KG1 (cell line): Measurements from ENCODE around the gene PIBF1.
"Not testable (repeated sequence)": the region's sequence is repeated elsewhere in the genome, so short reads cannot be mapped to it uniquely, and the experiment has no call there.

Experiments used
- DNase-seq: peaks from one replicate; lab custom pipeline; 2025; lab: John Stamatoyannopoulos, UW

Gene PIBF1

DNA sequence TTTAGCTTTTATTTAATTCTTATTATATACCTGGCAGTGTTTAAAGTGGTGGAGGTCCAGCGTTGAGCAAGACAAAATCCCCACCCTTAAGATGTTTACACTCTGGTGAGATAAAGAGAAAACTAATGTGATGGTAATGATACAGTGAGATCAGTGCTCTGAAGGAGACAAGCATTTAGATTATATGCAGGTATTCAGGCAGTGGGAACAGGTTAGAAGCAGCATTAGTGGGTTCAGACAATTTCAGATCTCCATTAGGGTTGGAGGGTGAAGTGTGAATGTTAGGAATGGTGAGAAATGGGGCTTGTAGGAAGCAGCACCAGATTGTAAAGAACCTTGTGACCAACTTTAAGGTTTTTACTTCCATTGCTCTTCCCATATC is 39.0 kb downstream of the PIBF1 start:
- no peak for DNase-seq

DNA sequence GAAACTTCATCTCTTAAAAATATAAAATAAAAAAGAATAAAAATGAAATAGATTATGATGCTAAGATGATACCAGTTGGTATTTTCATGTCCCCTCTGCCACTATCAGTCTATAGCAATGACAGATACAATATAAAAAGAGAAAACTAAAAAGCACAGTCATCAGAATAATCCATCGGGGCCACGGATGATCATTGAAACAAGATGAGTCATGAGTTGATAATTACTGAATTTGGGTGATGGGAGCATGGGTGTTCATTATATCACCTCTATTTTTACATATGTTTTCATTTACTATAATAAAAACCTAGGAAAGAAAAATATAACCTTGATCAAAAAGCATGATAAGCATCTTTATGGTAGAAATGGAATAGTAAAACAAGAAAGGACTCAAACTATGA is 41.1 kb downstream of the PIBF1 start:
- DNase-seq: no peak

DNA sequence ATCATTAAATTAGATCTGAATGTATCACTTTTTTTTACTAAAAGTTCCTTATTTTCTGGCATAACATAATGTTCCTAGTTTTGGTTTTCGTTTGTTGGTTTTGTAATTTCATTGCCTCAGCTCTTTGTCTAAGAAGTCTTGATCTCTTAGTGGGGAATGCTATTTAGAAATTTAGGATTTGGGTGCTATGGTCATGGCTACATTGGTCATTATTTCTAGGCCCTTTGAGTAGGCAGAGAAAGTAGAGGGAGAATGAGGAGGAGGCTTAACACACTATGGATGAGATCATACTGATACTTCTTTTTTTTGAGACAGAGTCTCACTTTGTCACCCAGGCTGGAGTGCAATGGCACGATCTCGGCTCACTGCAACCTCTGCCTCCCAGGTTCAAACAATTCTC is 41.8 kb downstream of the PIBF1 start:
- no peak for DNase-seq

DNA sequence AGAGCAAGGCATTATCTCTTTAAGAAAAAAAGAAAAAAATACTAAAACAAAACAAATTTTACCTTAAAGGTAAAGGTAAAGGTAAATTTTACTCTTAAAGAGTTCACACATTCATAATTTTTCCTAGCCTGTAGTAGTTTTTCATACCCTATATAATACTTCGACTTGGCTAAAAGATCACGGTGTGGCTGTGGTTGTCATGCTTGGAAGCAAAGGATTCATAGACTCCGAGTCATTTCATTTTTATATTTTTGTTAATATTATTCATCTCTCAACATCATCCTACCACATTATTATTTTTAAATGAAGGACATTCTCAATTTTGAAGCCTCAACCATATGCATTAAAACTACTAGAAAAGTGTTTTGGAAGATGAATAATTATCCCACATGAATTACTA is 52.7 kb downstream of the PIBF1 start:
- DNase-seq: no peak

DNA sequence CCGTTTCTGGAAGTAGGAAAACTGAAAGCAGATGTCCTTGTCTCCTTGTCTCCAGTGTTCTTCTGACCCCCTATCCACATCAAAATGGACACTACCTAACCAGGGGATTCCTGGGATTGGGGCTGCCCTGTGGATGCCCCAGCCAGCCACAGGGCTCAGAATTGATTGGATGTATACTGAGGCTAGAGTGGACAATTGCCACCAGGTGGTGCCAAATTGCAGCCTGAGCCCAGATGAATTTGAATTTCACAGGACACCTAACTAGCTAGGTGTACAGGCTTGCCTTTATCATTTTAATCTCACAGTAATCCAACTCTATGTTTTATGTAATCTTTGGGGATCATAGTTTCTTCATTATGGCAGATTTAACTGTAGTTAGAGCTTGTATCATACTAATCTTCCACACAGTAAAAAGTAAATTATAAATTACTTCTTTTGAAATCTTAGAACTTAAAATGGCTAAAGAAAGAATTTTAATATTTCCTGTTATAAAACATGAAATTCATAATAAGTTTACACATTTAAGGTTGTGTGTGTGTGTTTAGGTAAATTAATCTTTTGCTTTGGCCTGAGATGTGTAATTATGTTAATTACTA is 58.0 kb downstream of the PIBF1 start:
- peak; percentile 16 for DNase-seq

DNA sequence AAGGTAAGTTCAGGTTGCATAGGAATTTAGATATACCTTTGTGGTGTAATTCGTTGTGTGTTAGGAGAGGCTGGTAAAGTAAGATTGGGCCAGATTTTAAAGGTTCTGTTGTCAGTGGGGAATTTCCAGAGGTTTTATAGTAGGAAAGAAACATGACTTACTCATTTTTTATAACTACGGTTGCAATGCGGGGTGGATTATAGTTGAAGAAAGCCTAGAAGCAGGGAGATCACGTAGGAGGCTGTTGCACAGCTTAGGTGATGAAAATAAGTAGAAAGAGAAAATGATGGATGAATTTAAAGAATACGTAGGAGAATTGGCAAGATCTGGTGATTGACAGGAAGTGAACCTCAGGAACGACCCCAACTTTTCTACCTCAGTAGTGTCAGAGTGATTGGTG is 61.1 kb downstream of the PIBF1 start:
- DNase-seq: no peak

DNA sequence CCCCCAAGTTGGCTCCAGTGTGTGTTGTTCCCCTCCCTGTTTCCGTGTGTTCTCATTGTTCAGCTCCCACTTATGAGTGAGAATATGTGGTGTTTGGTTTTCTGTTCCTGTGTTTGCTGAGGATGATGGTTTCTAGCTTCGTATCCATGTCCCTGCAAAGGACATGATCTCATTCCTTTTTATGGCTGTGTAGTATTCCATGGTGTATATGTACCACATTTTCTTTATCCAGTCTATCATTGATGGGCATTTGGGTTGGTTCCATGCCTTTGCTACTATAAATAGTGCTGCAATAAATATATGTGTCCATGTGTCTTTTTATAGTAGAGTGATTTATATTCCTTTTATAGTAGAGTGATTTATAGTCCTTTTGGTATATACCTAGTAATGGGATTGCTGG is 63.2 kb downstream of the PIBF1 start:
- DNase-seq: not testable (repeated sequence)

DNA sequence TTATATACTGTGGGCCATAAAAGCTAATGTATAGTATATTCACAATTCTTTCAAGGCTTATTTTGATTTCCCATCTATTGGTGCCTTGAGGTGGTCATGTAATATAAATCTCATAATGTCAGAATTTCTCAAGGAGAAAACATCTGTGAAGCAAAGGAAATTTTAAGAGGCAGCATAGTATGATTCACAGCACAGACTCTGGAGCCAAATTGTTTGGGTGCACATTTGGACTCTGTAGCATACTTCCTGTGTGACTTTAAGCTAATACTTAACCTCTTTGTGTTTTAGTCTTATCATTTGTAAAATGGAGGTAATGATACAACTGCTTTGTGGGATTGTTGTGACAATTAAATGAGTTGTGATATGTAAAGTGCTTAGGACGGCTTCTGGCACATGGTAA is 67.6 kb downstream of the PIBF1 start:
- DNase-seq: no peak

DNA sequence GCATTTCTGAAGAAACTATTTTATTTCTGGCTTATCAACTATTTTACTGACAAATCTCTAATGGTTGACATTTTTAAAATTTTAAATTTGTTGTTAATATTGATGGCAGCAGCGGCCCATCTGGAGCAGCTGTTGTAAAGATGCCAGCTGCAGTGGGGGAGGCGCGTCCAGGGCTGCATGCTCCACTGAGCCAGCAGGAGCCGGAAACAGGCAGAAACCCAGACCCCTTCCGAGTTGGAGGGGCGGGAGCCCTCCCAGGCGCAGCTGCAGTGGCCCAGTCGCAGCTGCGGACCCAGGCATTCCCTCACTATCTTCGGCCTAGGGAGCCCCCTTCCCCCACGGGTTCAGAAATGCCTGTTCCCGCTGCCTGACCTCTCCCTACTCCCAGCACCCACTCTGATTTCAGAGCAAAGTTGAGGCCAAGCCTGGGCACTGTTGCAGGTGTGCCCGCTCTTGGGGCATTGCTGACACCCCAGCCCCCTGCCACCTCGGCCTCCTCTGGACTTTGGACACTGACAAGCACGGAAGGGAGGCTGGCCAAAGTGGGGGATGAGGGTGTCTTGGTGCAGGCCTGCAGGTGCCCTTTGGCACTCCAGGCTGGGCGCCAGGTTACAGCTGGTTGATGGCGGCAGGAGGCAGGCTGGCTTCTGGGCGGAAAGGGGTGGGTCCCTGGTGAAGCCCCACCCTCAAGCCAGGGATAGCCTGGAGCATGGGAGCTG is 69.2 kb downstream of the PIBF1 start:
- DNase-seq: no peak

DNA sequence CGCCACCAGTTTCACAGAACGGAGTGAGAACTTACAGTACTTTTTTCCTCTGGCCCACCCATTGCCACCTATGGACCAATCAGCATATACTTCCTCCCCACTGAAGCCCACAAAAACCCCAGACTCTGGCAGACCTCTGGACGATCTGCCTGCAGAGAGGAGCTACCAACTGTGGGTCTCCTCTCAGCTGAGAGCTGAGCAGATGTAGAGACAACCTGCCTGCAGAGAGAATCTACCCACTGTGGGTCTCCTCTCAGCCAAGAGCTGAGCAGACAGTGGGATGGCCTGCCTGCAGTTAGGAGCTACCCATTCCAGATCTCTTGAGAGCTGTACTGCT is 69.7 kb downstream of the PIBF1 start:
- no peak for DNase-seq

DNA sequence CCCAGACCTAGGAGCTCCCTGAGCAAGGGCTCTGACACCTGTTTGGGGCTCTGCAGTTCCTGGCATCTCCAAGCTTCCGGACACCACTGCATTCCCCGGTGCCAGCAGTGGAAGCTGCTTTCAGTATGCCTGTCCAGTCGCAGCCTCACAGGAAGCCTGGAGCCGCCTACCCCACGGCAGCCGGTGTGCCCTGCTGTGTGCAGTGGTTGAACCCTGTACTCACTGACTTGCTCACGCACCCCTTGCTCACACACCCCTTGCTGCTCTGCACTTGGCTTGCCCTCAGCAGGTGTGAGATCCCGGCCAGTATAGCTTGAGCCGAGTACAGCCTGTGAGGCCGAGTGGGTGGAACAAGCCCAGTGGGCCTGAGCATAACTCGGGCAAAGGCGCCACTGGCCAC is 70.3 kb downstream of the PIBF1 start:
- DNase-seq: no peak

DNA sequence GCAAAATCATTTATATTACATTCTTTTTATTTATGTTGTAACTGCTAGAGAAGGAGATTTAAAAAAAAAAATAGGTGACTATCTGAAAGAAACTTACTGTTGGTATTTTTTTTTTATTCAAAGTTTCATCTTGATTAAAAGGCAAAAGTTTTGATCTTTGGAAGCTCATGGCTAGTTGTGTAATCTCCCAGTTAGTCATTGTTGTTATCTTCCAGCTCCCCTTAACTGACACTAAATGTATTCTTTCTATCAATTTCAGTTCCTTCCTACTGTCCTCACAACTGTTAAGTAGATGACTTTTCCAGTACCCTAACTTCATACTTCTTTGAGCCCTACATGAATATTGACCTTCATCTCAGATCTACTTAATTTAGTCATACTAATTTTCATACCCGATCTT is 71.1 kb downstream of the PIBF1 start:
- DNase-seq: no peak

DNA sequence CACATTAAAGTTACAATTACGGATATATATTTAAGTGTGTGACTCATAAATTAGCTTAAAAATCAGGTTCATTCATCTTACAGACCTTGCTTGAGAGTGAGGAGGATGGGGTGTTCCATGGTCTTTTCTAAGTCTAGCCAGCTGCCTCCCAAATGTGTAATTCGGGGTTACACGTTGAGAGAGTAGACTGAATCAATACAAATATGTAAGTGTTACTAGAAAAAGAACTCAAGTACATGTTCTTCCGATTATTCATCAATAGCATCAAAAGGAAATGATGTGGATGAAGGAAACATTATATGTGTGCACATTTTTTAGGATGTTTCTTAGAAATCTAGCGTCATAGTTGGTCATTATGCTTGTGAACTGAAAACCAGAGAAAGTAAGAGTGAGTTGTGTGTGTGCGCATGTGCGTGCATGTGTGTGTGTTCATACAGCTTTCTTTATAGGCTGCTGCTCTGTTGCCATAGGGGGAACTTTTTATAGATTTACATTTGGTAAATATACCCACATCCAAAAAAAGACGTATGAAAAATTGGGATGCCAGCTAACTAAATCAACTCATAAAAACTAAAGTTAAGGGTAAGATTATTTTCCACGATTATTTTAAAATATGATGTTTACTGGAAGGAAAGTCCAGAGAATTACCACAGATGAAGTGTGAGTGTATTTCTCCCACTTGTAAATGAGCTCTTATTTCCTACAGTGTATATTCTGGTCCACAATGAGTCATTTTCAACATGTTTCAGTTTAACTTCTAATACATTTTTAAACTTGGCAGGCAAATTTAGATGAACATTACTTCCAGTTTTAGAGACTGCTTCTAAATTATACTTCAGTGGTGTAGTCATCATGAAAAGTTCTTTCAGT is 82.4 kb downstream of the PIBF1 start:
- DNase-seq: no peak

DNA sequence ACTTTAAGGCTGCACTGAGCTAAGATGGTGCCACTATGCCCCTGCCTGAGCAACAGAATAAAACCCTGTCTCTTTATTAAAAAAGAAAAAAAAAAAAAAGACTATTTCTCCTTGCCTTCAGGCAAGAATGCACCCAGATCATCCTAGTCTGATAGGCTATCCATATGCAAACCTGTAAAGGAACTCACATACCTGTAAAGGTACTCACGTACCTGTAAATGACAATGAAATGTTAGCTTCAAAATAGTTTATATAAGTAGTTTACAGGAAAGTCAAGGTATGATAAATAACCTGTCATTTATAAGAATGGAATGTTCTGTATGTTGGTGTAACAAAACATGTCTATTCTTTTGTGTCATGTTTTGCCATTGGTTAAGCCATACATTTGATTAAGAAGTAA is 86.3 kb downstream of the PIBF1 start:
- no peak for DNase-seq

DNA sequence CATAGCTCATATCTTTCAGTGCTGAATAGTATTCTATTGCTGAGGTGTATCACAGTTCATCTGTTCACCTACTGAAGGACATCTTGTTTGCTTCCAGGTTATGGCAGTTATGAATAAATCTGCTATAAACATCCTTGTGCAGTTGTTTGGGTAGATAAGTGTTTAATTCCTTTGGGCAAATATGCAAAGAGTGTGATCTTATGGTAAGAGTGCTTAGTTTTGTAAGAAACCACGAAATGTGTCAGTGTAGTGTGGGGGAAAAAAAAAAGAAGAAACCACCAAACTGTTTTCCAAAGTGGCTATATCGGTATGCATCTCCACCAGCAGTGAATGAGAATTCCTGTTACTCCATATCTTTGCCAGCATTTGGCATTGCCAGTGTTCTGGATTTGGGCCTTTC is 93.3 kb downstream of the PIBF1 start:
- no peak for DNase-seq

DNA sequence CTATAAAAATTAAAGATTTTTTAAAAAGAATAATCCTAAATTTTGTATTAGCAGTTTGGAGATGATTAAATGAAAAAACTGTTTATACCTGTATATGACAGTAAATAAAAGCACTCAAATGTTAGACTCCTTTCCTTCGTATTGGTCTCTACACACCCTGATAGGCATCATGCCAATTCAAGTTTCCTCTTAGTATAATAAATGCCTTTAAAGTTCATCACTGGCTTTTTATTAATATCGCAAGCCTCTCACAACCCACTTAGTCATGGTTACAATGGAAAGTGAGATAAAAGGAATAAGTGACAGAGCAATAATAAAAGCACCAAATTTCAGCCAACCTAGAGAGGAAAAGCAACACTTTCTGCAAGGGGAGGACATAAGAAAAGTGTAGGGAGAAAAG is 102.2 kb downstream of the PIBF1 start:
- DNase-seq: no peak

DNA sequence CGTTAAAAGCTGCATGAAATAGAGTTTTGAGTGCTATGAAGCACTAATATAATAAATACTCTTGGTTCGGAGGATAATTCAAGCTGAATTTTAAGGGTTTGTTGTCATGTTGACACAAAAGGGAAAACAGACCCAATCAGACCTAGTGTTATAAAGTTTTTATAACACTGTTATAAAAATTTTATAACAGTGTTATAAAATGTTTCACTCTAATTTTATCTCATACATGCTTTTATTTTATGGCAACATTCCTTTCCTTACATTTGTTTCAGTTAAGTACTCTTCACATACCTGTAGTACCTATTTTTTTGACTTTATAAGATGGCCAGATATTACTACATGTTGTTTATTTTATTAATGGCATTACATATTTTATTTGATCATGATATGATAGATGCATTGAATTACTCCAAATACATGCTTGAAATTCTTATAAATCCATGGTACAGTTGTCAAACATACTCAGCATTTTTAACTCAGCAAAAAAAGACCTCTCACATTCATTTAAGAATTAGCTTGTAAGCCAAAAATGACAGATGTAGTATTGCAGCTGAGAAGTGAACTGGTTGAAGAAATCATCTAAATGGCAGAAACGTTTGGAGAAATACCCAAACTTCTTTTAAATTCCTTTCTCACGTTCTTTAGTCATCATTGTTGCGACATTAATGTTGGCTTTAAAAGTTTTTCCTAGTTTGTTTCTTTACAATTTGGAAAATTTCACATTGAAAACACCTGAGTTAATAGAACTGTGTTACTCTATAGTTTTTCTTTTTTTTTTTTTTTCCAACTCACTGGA is 104.5 kb downstream of the PIBF1 start:
- no peak for DNase-seq

DNA sequence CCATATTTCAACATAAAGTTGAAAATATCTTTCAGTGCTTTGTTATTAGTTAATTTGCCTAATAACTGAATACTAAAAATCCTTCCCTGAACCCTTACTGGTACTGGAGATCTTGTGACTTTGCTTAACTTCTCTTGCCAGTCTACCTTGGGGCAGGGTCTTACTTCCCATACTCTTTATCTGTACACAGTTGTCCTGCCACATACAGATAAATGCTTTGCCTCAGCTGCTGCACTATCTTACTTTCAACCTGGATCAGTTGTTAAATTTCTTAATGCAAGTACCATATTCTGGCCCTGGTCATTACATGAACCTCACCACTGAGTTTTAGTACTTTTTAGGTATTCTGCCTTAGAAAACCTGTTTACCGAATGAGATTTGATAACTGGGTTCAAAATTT is 107.6 kb downstream of the PIBF1 start:
- DNase-seq: no peak

DNA sequence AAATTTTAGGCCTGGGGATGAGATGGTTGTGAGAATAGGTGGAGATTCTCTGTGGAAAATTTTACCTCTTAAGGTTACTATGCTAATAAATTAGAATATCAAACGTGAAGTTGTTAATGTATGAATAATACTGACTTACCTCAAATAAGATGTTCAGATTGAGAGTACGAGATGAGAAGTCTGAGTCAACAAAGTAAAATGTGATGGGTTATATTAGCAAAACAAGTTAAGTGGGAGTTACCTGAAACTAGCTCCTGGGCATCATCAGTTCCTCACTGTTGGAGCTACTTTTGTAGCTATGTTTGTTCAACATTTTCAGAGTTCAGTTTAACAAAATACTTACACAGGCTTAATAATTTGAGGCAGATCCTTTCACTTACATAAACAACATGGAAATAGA is 108.6 kb downstream of the PIBF1 start:
- DNase-seq: no peak

DNA sequence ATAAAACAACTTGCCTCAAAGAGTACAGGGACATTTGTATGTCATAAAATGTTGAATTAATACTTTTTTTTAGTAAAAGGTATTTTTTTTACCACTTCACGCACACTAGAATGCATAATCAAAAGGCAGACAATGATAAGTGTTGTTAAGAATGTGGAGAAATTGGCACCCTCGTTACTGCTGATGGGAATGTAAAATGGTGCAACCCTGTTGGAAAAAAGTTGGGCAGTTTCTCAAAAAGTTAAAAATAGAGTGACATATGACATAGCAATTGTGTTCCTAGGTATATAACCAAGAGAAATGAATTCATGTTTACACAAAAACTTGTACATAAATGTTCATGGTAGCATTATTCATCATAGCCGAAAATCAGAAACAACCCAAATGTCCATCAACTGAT is 109.5 kb downstream of the PIBF1 start:
- DNase-seq: no peak

DNA sequence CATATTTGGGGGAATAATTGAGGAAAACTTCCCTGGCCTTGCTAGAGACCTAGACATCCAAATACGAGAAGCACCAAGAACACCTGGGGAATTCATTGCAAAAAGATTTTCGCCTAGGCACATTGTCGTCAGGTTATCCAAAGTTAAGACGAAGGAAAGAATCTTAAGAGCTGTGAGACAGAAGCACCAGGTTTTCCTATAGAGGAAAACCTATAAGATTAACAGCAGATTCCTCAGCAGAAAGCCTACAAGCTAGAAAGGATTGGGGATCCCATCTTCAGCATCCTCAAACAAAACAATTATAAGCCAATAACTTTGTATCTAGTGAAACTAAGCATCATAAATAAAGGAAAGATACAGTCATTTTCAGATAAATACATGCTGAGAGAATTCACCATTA is 114.9 kb downstream of the PIBF1 start:
- DNase-seq: no peak

DNA sequence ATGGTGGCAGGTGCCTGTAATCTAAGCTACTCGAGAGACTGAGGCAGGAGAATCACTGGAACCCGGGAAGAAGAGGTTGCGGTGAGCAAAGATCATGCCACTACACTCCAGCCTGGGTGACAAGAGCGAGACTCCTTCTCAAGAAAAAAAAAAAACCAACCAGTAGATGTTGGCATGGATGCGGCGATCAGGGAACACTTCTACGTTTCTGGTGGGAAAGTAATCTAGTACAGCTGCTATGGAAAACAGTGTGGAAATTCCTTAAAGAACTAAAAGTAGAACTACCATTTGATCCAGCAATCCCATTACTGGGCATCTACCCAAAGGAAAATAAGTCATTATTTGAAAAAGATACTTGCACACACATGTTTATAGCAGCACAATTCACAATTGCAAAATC is 119.6 kb downstream of the PIBF1 start:
- DNase-seq: not testable (repeated sequence)

DNA sequence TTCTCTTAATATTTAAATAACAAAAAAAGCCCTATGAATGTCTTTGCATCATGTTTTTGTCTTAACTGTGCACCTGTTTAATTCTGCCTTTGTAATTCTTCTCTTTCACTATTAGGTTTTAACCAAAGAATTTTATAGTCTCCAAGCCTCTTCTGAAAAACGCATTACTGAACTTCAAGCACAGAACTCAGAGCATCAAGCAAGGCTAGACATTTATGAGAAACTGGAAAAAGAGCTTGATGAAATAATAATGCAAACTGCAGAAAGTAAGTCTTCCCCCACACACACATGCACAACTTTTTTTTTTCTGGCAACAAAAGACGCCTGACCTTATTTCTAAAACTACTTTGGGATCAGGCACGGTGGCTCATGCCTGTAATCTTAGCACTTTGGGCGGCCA is 126.5 kb downstream of the PIBF1 start:
- no peak for DNase-seq
